Peyer's patch (tissue), 4 donors: Measurements from ENCODE around the gene SAYSD1. TPM values are rescaled to one million over a fixed set of nuclear protein-coding genes. Genes with fewer than 3 reads are reported as not detected.

Source experiments
- DNase-seq, 3 donors: peaks; one replicate each; pipeline ENCODE4 v3.0.0-alpha.2; 2017 to 2019
- H3K27ac ChIP-seq, 4 donors: fragments of 200-600 bp; sonication (generic); one replicate each; pipeline ENCODE4 v1.5.1; 2016 to 2019
- H3K27me3 ChIP-seq, 2 donors: fragments of 200-600 bp; sonication (generic); one replicate each; pipeline ENCODE4 v1.5.1; 2019
- H3K36me3 ChIP-seq, 3 donors: fragments of 200-600 bp; sonication (generic); one replicate each; pipeline ENCODE4 v1.5.1; 2016 to 2019
- H3K4me1 ChIP-seq, 4 donors: fragments of 200-600 bp; sonication (generic); one replicate each; pipeline ENCODE4 v1.5.1; 2016 to 2019
- H3K4me3 ChIP-seq, 4 donors: fragments of 200-600 bp; sonication (generic); 1 replicate in 3 of 4; 2 replicates in 1 of 4; pipeline ENCODE4 v1.5.1; 2016 to 2019; ENCODE audit warnings: mild to moderate bottlenecking in 1 of 4
- H3K9me3 ChIP-seq, 4 donors: fragments of 200-600 bp; sonication (generic); one replicate each; pipeline ENCODE4 v1.5.1; 2016 to 2019; ENCODE audit warnings: mild to moderate bottlenecking in 1 of 4
- CTCF ChIP-seq, 6 experiments: fragments of 450-650 bp in 4 of 6; fragments of 200-600 bp in 2 of 6; sonication (generic) in 1 of 6; IDR thresholded peaks; one replicate each; pipeline ENCODE4 v1.5.1; 2017 to 2019; ENCODE audit warnings: antibody characterized with exemption in 6 of 6, mild to moderate bottlenecking in 3 of 6, moderate library complexity in 1 of 6
- POLR2A ChIP-seq, 2 donors: fragments of 450-650 bp; IDR thresholded peaks; one replicate each; pipeline ENCODE4 v1.5.1; 2017; ENCODE audit warnings: antibody characterized with exemption in 2 of 2, mild to moderate bottlenecking in 2 of 2, moderate library complexity in 2 of 2
- total RNA-seq, 4 donors: library from RNA; depleted of rRNA; stranded (reverse); fragments of >200 nt; gene quantifications; one replicate each; pipeline ENCODE4 v1.1.0, GENCODE V29; 2016

SAYSD1 gene
- total RNA-seq, 4 donors from 2014 or later: 12.4 to 24.7 (median 19.1) TPM

- H3K4me3 ChIP-seq: no peak overlapping the region
- no peaks in the 10 kb centered on the region for H3K9me3 ChIP-seq
- H3K4me1 ChIP-seq: no peaks in the 10 kb centered on the region
- TF ChIP-seq POLR2A (IDR thresholded peaks at IDR 0.05): no peak
- TF ChIP-seq CTCF (IDR thresholded peaks at IDR 0.05): no peak
- H3K36me3 ChIP-seq: no peaks in the 10 kb centered on the region
- DNase-seq: no peak
- H3K27ac ChIP-seq: no peak overlapping the region
- no peaks in the 10 kb centered on the region for H3K27me3 ChIP-seq
Observed at GRCh38 chr6:39062014-39062740, 52.8 kb downstream of the SAYSD1 start.

- Histone ChIP-seq H3K36me3 (no peaks in the 10 kb centered on the region), H3K27ac (no peak overlapping the region), H3K27me3 (no peaks in the 10 kb centered on the region), H3K4me3 (no peak overlapping the region), H3K4me1 (no peaks in the 10 kb centered on the region), H3K9me3 (no peaks in the 10 kb centered on the region)
- DNase-seq: no peak
- TF ChIP-seq POLR2A (IDR thresholded peaks at IDR 0.05) (no peak), CTCF (IDR thresholded peaks at IDR 0.05) (no peak)
Observed at GRCh38 chr6:39061588-39061987, 53.4 kb downstream of the SAYSD1 start.

GRCh38 chr6:39061182-39061581, 53.8 kb downstream of the SAYSD1 start:
- no peak for DNase-seq
- no peak overlapping the region for H3K4me3 ChIP-seq
- no peak overlapping the region for H3K27ac ChIP-seq
- TF ChIP-seq CTCF (IDR thresholded peaks at IDR 0.05) (no peak), POLR2A (IDR thresholded peaks at IDR 0.05) (no peak)
- H3K36me3 ChIP-seq: no peaks in the 10 kb centered on the region
- no peaks in the 10 kb centered on the region for H3K4me1 ChIP-seq
- no peaks in the 10 kb centered on the region for H3K27me3 ChIP-seq
- H3K9me3 ChIP-seq: no peaks in the 10 kb centered on the region

- no peaks in the 10 kb centered on the region for H3K9me3 ChIP-seq
- no peak overlapping the region for H3K27ac ChIP-seq
- DNase-seq: no peak
- TF ChIP-seq CTCF (IDR thresholded peaks at IDR 0.05): no peak
- TF ChIP-seq POLR2A (IDR thresholded peaks at IDR 0.05): no peak
- no peak overlapping the region for H3K4me3 ChIP-seq
- H3K36me3 ChIP-seq: no peaks in the 10 kb centered on the region
- H3K27me3 ChIP-seq: no peaks in the 10 kb centered on the region
- no peaks in the 10 kb centered on the region for H3K4me1 ChIP-seq
Observed at GRCh38 chr6:39060467-39061160, 54.4 kb downstream of the SAYSD1 start.

GRCh38 chr6:39059496-39060310, 55.3 kb downstream of the SAYSD1 start:
- Histone ChIP-seq H3K27ac (no peak overlapping the region), H3K36me3 (no peaks in the 10 kb centered on the region), H3K4me3 (no peak overlapping the region), H3K4me1 (no peaks in the 10 kb centered on the region), H3K27me3 (no peaks in the 10 kb centered on the region), H3K9me3 (no peaks in the 10 kb centered on the region)
- no peak for TF ChIP-seq CTCF (IDR thresholded peaks at IDR 0.05)
- DNase-seq: peak in 1 of 3 donors; percentile 30
